GM20431 (cell line): ENCODE measurements around the gene CPZ.

Experiments used
- in situ Hi-C: fragments of 300-500 bp; cut with MseI, MboI; formaldehyde crosslinking; loops from one replicate; pipeline ENCODE4 v1.15.0; 2020; ENCODE audit warnings: low sequenced_read_pairs; ENCODE audit not compliant: unreplicated experiment

Gene CPZ

GRCh38 chr4:8556341-8557150 lies 36.0 kb upstream of the CPZ start:
- in situ Hi-C loops = no loop called here

GRCh38 chr4:8557151-8558076 lies 35.2 kb upstream of the CPZ start:
- in situ Hi-C loops = no loop called here

GRCh38 chr4:8558080-8558960 lies 34.2 kb upstream of the CPZ start:
- in situ Hi-C loops = no loop called here

DNA sequence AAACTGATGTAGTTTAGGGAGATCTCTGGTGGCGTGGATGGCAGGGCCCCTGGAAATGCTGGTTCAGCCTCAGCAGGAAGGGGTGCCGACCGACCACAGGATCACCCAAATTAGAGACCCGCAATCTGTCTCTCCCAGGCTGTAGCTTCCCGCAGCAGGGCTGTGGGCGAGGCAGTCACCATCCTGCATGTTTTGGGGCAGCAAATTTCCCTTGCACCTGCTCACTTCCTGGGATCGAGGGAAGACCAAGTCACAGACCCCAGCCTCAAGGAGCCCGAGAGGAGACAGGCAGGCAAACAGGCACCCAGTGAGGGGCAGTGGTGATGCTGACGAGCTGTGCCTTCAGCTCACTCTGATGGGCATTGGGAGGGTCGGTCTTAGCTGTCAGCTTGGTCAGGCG lies 33.6 kb upstream of the CPZ start:
- in situ Hi-C loops = no loop called here

- in situ Hi-C loops = no loop called here
These were observed 32.9 kb upstream of the CPZ start for GRCh38 chr4:8559524-8560264.

DNA sequence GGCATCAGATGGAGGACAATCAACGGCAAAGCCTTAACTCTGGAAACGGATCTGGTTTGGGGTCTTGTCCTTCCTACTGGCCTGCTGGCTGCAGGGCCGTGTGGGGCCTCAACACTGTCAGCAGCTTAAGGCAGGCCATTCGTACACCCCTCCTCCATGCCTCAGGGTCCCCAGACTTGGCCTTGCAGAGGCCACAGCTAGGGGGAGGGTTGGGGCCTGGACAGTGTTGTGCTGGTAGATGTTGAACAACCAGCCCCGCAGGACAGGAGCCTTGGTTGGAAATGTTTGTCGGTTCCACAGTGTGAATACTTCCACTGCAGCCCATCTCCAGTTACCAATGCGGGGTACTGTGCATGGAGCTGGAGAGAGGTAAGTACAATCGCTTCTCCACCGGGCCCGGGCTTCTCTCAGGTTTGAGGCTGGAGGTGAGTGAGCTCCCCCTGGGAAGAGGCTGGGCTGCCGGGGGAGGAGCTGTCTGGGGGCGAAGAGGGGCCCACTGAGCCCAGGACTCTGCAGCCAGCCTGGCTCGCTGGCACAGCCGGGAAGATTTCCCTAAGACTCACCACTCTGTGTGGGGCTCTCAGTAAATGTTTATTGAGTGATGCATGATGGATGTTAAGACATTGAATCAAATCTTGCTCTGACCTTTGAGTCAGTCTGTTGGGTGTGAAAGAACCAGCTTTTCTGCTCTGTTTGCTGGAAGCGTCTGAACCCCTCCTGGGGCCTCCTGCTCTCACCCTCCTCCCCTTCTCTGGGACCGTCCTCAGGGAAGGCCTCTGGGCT lies 32.1 kb upstream of the CPZ start:
- in situ Hi-C loops = no loop called here

GRCh38 chr4:8564595-8564994 lies 28.0 kb upstream of the CPZ start:
- in situ Hi-C loops = no loop called here

DNA sequence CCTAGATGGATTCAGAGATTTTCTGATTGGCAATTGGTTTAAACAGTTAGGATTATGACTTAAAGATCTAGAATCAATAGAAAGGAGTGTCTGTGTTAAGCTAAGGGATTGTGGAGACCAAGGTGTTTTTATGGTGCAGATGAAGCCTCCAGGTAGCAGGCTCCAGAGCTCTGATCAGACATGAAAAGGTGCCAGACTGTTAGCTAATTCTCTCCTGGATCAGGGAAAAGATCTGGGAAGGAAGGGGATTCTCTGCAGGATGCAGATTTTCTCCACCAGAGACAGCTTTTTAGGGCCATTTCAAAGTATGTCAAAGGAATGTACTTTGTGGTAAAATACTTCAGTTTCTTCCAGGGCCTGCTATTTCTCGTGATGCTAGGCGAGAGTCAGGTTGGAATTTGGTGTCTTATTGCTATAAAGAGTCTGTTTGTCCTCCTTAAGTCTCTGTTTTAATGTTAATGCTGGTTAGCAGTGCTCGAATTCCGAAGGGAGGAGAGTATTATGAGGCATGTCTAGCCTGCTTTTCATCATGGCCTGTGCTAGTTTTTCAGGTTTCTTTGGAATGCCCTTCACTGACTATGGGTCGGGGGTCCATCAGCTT lies 24.4 kb upstream of the CPZ start:
- in situ Hi-C loops = no loop called here

DNA sequence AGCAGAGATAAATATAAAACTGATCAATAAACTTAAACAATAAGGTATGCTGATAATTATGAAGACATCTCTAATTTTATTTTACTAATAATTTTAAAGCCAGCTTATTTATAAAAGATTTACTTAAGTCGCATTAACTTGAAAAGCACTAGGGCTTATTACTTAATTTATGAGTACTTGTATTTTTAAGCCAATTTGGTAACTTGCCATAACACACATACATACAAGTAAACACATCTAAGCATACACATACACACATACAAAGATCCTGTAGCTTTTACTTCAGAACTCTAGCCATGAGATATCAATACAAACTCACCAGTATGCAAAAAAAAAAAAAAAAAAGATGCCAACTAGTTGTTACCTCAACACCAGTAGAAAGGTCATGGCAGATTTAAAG lies 22.4 kb upstream of the CPZ start:
- in situ Hi-C loops = no loop called here

DNA sequence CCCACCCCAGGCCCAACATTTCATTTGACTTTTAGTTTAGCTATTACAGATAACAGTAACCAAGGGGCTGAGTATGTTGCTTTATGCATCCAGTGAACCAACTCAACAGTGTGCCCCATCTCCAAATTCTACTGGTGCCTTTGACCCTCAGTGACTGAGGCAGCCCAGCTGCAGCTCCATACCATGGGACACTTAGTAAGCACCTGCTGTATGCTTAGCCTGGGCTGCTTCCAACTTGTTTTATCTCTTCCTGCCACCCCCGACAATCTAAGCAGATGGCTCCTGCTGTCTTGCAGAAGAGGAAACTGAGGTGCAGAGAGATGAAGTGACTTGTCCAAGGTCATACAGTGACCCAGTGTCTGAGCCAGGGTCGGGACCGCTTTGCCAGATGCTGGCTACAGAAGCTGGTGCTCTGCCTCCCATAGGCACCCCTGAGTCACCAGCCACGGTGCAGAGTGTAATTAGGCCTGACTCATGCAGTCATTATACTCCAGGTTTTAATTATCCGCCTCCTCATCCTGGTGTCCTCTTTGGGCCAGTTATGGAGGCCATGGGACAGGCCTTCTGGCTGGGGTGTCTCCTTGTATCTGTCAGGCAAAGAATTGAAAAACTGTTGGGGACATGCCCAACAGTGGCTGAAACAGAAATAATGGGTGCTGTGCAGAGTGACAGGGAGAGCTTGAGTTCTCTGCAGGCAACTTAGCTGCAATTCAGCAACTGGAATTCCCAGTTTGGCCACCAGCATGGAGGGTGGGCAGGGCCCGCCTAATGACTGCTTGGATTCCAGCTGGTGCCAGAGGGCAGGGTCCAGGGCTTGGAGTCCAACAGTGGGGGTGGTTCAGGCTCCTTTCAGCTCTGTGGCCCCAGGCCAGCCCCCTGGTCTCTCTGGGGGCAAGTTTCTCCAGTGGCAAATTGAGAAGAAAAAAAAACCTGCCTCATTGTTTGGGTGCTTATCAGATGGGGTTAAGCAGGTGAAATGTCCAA lies 20.6 kb upstream of the CPZ start:
- in situ Hi-C loops = no loop called here

DNA sequence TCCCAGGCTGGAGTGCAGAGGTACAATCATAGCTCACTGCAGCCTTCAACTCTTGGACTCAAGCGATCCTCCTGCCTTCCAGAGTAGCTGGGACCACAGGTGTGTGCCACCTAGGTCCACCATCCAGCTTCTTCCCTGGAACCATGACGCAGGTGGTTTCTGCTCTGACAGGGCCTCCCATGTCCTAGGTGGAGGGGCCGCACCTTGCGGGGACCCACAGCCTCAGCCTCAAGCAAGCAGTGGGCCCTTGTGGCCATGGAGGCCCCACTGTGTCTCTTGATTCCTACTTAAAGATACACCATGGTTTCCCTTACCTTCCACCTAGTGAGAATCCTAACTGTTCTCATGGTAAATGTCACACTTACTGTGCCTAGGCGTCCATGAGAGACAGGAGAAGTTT lies 19.3 kb upstream of the CPZ start:
- in situ Hi-C loops = no loop called here

GRCh38 chr4:8574796-8575370 lies 17.7 kb upstream of the CPZ start:
- in situ Hi-C loops = loop anchor here (25.0 kb wide), 1 partner anchor 113 kb away; no protein-coding TSS in a partner anchor

- in situ Hi-C loops = loop anchor here (25.0 kb wide), 1 partner anchor 113 kb away; no protein-coding TSS in a partner anchor
These were observed 17.1 kb upstream of the CPZ start for GRCh38 chr4:8575457-8575856.

GRCh38 chr4:8576591-8576990 lies 16.0 kb upstream of the CPZ start:
- in situ Hi-C loops = loop anchor here (25.0 kb wide), 1 partner anchor 114 kb away; no protein-coding TSS in a partner anchor

- in situ Hi-C loops = loop anchor here (25.0 kb wide), 1 partner anchor 115 kb away; no protein-coding TSS in a partner anchor
These were observed 15.5 kb upstream of the CPZ start for GRCh38 chr4:8577046-8577445.

DNA sequence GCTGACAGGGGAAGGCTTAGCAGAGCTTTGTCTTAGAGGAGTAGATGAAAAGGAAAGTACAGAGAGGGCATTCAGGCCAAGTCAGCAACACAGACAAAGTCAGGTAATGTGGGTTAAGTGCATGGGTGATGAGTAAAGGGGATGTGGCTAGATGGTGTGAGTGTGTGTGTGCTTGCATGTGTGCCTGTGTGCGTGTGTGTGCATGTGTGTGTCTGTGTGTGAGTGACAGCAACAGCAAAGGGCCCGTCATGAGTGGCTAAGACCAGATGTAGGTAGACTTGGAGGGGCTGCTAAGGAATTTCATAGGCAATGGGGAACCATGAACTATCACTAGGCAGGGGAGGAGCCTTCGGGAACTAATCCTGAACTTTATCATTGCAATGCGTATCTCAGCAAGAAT lies 14.6 kb upstream of the CPZ start:
- in situ Hi-C loops = loop anchor here (25.0 kb wide), 1 partner anchor 116 kb away; no protein-coding TSS in a partner anchor

DNA sequence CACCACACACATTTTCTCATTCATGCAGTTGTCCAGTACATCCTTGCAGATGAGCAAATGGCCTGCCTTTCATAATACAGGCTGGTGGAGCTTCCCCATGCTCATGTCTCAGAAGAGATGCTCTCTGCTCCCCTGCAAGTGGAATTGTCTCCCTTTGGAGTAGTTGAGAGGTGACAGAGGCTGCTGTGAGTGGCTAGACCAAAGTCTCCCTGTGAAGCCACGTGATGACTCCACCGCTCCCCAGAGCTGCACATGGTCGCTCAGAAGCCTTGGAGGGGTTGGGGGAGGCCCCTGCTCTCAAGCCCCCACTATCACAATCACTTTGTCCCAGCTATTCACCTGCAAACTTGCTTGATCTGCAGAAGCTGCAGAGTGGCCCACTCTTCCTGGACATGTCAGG lies 13.8 kb upstream of the CPZ start:
- in situ Hi-C loops = loop anchor here (25.0 kb wide), 1 partner anchor 116 kb away; no protein-coding TSS in a partner anchor
